ENCODE measurements around the gene PFKP.

- no peak for TF ChIP-seq CTCF (IDR thresholded peaks at IDR 0.05)
- no peak for TF ChIP-seq POLR2A (IDR thresholded peaks at IDR 0.05)
These were observed 6.9 kb upstream of the PFKP start for GRCh38 chr10:3060481-3060889.
